NCI-H226 (cell line): ENCODE measurements around the gene ACKR2.
"Not testable (repeated sequence)": the region's sequence is repeated elsewhere in the genome, so short reads cannot be mapped to it uniquely, and the experiment has no call there.

Experiments
- DNase-seq: peaks from one replicate; pipeline ENCODE4 v3.0.0-alpha.2; 2015

Gene ACKR2

DNA sequence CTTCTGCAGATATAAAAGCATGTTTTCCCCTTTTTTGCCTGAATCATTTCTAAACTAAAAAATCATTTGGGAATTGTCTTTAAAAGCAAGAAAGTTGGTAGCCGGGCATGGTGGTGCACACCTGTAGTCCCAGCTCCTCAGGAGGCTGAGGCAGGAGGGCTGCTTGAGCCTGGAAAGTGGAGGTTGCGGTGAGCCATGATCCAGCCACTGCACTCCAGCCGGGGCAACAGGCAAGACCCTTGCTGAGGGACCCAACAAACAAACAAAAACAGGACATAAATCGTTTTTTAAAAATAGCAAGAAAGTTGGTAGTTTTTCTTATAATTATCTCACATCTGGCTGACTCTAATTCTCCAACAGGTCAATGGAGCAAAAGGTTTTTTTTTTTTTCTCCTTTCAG lies 7.5 kb upstream of the ACKR2 start:
- DNase-seq: no peak

- DNase-seq: no peak
These were observed 6.3 kb upstream of the ACKR2 start for GRCh38 chr3:42802876-42803413.

- DNase-seq: no peak
These were observed 5.7 kb upstream of the ACKR2 start for GRCh38 chr3:42803414-42804105.

- DNase-seq: peak; percentile 98
These were observed 5.0 kb upstream of the ACKR2 start, which contains the start of gene HIGD1A for GRCh38 chr3:42804106-42804830. TSS of gene HIGD1A (minus strand) at chr3:42804490. CDS start at chr3:42794253, 10,237 bp downstream.

DNA sequence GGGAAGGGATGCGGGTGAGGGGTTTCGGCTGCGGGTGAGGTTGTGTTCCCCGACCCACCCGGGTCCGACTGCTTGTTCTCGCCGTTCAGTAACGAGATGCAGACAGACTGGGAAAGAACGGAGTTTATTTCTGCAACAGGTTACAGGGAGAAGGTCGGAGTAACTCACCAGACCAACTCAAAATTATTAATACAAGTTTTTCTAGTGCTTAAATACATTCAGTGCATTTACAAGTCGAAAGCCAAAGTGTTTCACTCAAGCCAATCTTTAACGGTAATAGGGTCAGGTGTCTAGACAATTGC lies 4.5 kb upstream of the ACKR2 start:
- no peak for DNase-seq

- DNase-seq: no peak
These were observed 4.0 kb upstream of the ACKR2 start for GRCh38 chr3:42805141-42805821.

DNA sequence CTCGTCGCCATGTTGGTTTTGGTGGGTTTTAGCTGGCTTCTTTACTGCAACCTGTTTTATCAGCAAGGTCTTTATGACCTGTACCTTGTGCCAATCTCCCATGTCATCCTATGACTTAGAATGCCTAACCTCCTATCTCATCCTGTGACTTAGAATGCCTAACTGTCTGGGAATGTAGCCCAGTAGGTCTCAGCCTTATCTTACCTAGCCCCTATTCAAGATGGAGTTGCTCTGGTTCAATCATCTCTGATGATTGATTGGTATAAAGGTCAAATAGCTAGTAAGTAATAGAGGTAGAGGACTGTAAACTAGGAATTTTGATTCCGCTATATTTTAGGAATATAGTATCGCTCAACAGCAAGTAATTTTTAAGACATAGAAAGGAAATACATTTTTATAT lies 1.3 kb upstream of the ACKR2 start:
- DNase-seq: no peak

- not testable (repeated sequence) for DNase-seq
These were observed 1.5 kb downstream of the ACKR2 start for GRCh38 chr3:42810706-42811105.

DNA sequence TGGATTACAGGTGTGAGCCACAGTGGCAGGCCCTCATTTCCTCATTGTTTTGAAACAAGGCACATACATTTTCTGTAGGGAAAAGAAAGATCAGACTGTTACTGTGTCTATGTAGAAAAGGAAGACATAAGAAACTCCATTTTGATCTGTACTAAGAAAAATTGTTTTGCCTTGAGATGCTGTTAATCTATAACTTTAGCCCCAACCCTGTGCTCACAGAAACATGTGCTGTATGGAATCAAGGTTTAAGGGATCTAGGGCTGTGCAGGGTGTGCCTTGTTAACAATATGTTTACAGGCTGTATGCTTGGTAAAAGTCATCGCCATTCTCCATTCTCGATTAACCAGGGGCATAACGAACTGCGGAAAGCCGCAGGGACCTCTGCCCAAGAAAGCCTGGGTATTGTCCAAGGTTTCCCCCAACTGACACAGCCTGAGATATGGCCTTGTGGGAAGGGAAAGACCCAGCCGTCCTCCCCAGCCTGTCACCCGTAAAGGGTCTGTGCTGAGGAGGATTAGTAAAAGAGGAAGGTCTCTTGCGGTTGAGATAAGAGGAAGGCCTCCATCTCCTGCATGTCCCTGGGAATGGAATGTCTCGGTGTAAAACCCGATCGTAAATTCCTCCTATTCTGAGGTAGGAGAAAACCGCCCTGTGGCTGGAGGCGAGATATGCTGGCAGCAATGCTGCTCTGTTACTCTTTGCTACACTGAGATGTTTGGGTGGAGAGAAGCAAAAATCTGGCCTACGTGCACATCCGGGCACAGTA lies 2.1 kb downstream of the ACKR2 start:
- not testable (repeated sequence) for DNase-seq

GRCh38 chr3:42814246-42814645 lies 5.0 kb downstream of the ACKR2 start:
- no peak for DNase-seq

GRCh38 chr3:42814914-42815507 lies 5.8 kb downstream of the ACKR2 start:
- no peak for DNase-seq

DNA sequence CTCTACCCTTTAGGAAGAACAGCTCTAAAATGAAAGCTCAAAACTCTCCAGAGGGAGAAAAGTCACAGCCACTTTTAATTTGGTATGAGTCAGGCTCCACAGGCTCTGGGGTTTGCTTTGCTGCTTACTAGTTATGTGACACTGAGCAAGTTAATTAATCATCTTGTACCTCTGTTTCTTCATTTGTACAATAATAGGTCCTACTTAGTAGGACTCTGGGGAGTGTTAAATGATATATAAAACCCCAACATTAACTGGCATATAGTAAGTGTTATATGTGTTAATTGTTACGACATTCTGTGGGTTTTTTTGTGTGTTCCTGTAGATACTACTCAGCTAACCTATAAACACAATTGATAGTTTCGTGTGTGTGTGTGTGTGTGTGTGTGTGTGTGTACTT lies 6.6 kb downstream of the ACKR2 start:
- DNase-seq: no peak

GRCh38 chr3:42819351-42819965 lies 10.2 kb downstream of the ACKR2 start:
- DNase-seq: no peak

- DNase-seq: no peak
These were observed 11.5 kb downstream of the ACKR2 start for GRCh38 chr3:42820746-42821051.

GRCh38 chr3:42822828-42823227 lies 13.6 kb downstream of the ACKR2 start:
- DNase-seq: no peak

- DNase-seq: no peak
These were observed 14.1 kb downstream of the ACKR2 start for GRCh38 chr3:42823351-42823750.

DNA sequence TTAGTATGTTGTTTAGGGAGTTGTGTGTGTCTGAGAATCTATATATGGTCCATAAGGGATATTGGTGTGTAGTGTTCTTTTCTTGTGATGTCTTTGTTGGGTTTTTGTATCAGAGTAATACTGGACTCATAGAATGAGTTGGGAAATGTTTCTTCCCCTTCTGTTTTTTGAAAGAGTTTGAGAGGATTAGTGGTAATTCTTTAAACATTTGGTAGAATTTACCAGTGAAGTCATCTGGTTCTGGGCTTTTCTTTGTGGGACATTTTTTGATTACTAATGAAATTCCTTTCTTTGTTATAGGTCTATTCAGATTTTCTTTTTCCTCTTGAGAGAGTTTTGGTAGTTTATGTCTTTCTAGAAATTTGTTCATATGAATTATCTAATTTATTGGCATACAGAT lies 16.9 kb downstream of the ACKR2 start:
- DNase-seq: no peak

DNA sequence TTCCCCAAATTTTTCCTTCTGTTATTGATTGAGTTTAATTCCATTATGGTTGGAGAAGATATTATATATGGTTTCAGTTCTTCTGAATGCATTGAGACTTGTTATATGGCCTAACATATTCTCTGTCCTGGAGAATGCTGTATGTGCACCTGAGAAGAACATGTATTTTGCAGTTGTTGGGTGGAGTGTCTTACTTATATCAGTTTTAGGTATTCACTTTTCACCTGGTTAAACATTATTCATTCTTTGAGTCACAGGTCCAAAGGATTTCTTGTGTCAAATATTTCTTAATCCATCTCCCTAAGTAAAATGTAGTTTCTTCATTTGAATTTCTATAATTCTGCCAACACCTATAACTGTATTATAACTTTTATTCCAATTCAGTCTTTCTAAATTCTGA lies 17.8 kb downstream of the ACKR2 start:
- DNase-seq: no peak

GRCh38 chr3:42827654-42828053 lies 18.4 kb downstream of the ACKR2 start:
- no peak for DNase-seq

GRCh38 chr3:42829083-42829627 lies 19.9 kb downstream of the ACKR2 start:
- DNase-seq: no peak

GRCh38 chr3:42829628-42830436 lies 20.6 kb downstream of the ACKR2 start:
- DNase-seq: no peak
